ENCODE measurements around the gene NAGLU. TPM values are rescaled to one million over a fixed set of nuclear protein-coding genes. Genes with fewer than 3 reads are reported as not detected.

Gene NAGLU
- total and polyA plus RNA-seq, 2 donors from 2014 or later: 37.5 to 52.7 TPM

GRCh38 chr17:42536372-42537155 is 523 bp downstream of the NAGLU start:
- DNase-seq (peak; percentile 76 to 95 (median 86)), FAIRE-seq (no peak)
- H3K9me3 ChIP-seq (ENCODE audit: control insufficient read depth in 2 of 3, insufficient read depth in 1 of 3, low read length in 3 of 3): no peaks in the 10 kb centered on the region
- H3K4me1 ChIP-seq (ENCODE audit: control insufficient read depth in 2 of 3, insufficient read depth in 2 of 3, low read depth in 1 of 3, low read length in 3 of 3): peaks cover 4 to 17% (median 14%) of the 10 kb centered on the region in 3 donors
- TF ChIP-seq CTCF (IDR thresholded peaks at IDR 0.05; ENCODE audit: borderline replicate concordance, extremely low read depth, insufficient read depth): no peak
- peak overlapping the region; percentile 75 to 93 (median 84) for H3K4me3 ChIP-seq (ENCODE audit: low read length in 3 of 3)
- H3K36me3 ChIP-seq (ENCODE audit: control insufficient read depth in 2 of 3, insufficient read depth in 3 of 3, low read length in 3 of 3): peaks cover 0 to 19% (median 8%) of the 10 kb centered on the region in 3 donors
- no peaks in the 10 kb centered on the region for H3K27me3 ChIP-seq (ENCODE audit: control insufficient read depth, insufficient read depth, low read length)
- H3K27ac ChIP-seq (ENCODE audit: low read depth in 2 of 2, low read length in 2 of 2): peak overlapping the region; percentile 67 to 98
- peak overlapping the region; percentile 63 to 89 (median 66) for H3K9ac ChIP-seq (ENCODE audit: low read length in 3 of 3)
- intact Hi-C loops (cut with DNase I): no loop called here

GRCh38 chr17:42537156-42537805 is 1.2 kb downstream of the NAGLU start:
- Histone ChIP-seq H3K36me3 (ENCODE audit: control insufficient read depth in 2 of 3, insufficient read depth in 3 of 3, low read length in 3 of 3) (peaks cover 0 to 19% (median 8%) of the 10 kb centered on the region in 3 donors), H3K27me3 (ENCODE audit: control insufficient read depth, insufficient read depth, low read length) (no peaks in the 10 kb centered on the region), H3K27ac (ENCODE audit: low read depth in 2 of 2, low read length in 2 of 2) (peak overlapping the region in 1 of 2 donors; percentile 98), H3K4me1 (ENCODE audit: control insufficient read depth in 2 of 3, insufficient read depth in 2 of 3, low read depth in 1 of 3, low read length in 3 of 3) (peaks cover 4 to 16% (median 14%) of the 10 kb centered on the region in 3 donors), H3K9ac (ENCODE audit: low read length in 3 of 3) (peak overlapping the region in 2 of 3 donors; percentile 63 to 89), H3K9me3 (ENCODE audit: control insufficient read depth in 2 of 3, insufficient read depth in 1 of 3, low read length in 3 of 3) (no peaks in the 10 kb centered on the region), H3K4me3 (ENCODE audit: low read length in 3 of 3) (peak overlapping the region; percentile 75 to 93 (median 84))
- intact Hi-C loops (cut with DNase I): no loop called here
- DNase-seq (peak in 2 of 5 donors; percentile 73 to 79), FAIRE-seq (no peak)
- no peak for TF ChIP-seq CTCF (IDR thresholded peaks at IDR 0.05; ENCODE audit: borderline replicate concordance, extremely low read depth, insufficient read depth)

GRCh38 chr17:42537826-42538451 is 1.9 kb downstream of the NAGLU start:
- no peak overlapping the region for H3K9ac ChIP-seq (ENCODE audit: low read length in 3 of 3)
- H3K4me3 ChIP-seq (ENCODE audit: low read length in 3 of 3): no peak overlapping the region
- FAIRE-seq (no peak), DNase-seq (no peak)
- H3K9me3 ChIP-seq (ENCODE audit: control insufficient read depth in 2 of 3, insufficient read depth in 1 of 3, low read length in 3 of 3): no peaks in the 10 kb centered on the region
- H3K36me3 ChIP-seq (ENCODE audit: control insufficient read depth in 2 of 3, insufficient read depth in 3 of 3, low read length in 3 of 3): peaks cover 0 to 19% (median 11%) of the 10 kb centered on the region in 3 donors
- no peak for TF ChIP-seq CTCF (IDR thresholded peaks at IDR 0.05; ENCODE audit: borderline replicate concordance, extremely low read depth, insufficient read depth)
- peaks cover 4 to 16% (median 14%) of the 10 kb centered on the region in 3 donors for H3K4me1 ChIP-seq (ENCODE audit: control insufficient read depth in 2 of 3, insufficient read depth in 2 of 3, low read depth in 1 of 3, low read length in 3 of 3)
- no peak overlapping the region for H3K27ac ChIP-seq (ENCODE audit: low read depth in 2 of 2, low read length in 2 of 2)
- intact Hi-C loops (cut with DNase I): no loop called here
- H3K27me3 ChIP-seq (ENCODE audit: control insufficient read depth, insufficient read depth, low read length): no peaks in the 10 kb centered on the region

Measured in kidney (tissue), 14 donors.